Mesenchymal stem cell (in vitro differentiated cells and primary cell): ENCODE measurements around the gene ZNF341.

Experiments
- DNase-seq: peaks from one replicate; pipeline ENCODE4 v3.0.0-alpha.2; 2013
- H2AFZ ChIP-seq: one replicate; pipeline ENCODE4 v1.6.1; 2013; ENCODE audit warnings: low read depth, mild to moderate bottlenecking, control low read depth, inconsistent platforms, low read length, moderate library complexity
- H2AK5ac ChIP-seq: 2 replicates; pipeline ENCODE4 v1.6.1; 2013; ENCODE audit warnings: low read length, moderate library complexity, mild to moderate bottlenecking, inconsistent platforms; ENCODE audit not compliant: severe bottlenecking
- H2BK120ac ChIP-seq: one replicate; pipeline ENCODE4 v1.6.1; 2013; ENCODE audit warnings: low read depth, mild to moderate bottlenecking, inconsistent platforms, low read length, moderate library complexity
- H2BK12ac ChIP-seq, 2 experiments: one replicate each; pipeline ENCODE4 v1.6.1; 2013; ENCODE audit warnings: inconsistent platforms in 2 of 2, low read length in 2 of 2, mild to moderate bottlenecking in 2 of 2, moderate library complexity in 2 of 2, control low read depth in 1 of 2
- H2BK15ac ChIP-seq: one replicate; pipeline ENCODE4 v1.6.1; 2013; ENCODE audit warnings: mild to moderate bottlenecking, low read depth, inconsistent platforms; ENCODE audit not compliant: poor library complexity, severe bottlenecking
- H2BK5ac ChIP-seq: 2 replicates; pipeline ENCODE4 v1.6.1; 2013; ENCODE audit warnings: low read depth, mild to moderate bottlenecking, low read length, control low read depth, inconsistent platforms; ENCODE audit not compliant: poor library complexity, severe bottlenecking
- H3K14ac ChIP-seq, 2 experiments: one replicate each; pipeline ENCODE4 v1.6.1; 2013; ENCODE audit warnings: inconsistent platforms in 2 of 2, low read length in 2 of 2, control low read depth in 1 of 2, mild to moderate bottlenecking in 1 of 2, moderate library complexity in 1 of 2
- H3K18ac ChIP-seq, 2 experiments: one replicate each; pipeline ENCODE4 v1.6.1; 2013; ENCODE audit warnings: inconsistent platforms in 2 of 2, low read length in 2 of 2, control low read depth in 1 of 2, low read depth in 1 of 2, mild to moderate bottlenecking in 1 of 2
- H3K23ac ChIP-seq, 2 experiments: one replicate each; pipeline ENCODE4 v1.6.1; 2013; ENCODE audit warnings: inconsistent platforms in 2 of 2, low read length in 2 of 2, mild to moderate bottlenecking in 2 of 2, moderate library complexity in 2 of 2, control low read depth in 1 of 2
- H3K27ac ChIP-seq: 2 replicates; pipeline ENCODE4 v1.5.1; 2013; ENCODE audit warnings: mild to moderate bottlenecking, moderate library complexity, low read length, control low read depth, inconsistent platforms; ENCODE audit not compliant: poor library complexity, severe bottlenecking
- H3K27me3 ChIP-seq, 2 experiments: 2 replicates each; pipeline versions ENCODE4 v1.6.1 to v1.7.0; 2013; ENCODE audit warnings: low read length in 2 of 2, mild to moderate bottlenecking in 2 of 2, moderate library complexity in 2 of 2, control low read depth in 1 of 2, inconsistent platforms in 1 of 2; ENCODE audit not compliant: control insufficient read depth in 1 of 2, insufficient read depth in 1 of 2
- H3K36me3 ChIP-seq, 2 experiments: 2 replicates each; pipeline versions ENCODE4 v1.6.1 to v1.7.0; 2013; ENCODE audit warnings: low read length in 2 of 2, control low read depth in 1 of 2, inconsistent platforms in 1 of 2, low read depth in 1 of 2, mild to moderate bottlenecking in 1 of 2; ENCODE audit not compliant: insufficient read depth in 2 of 2, control insufficient read depth in 1 of 2
- H3K4ac ChIP-seq, 2 experiments: one replicate each; pipeline ENCODE4 v1.6.1; 2013; ENCODE audit warnings: inconsistent platforms in 2 of 2, low read length in 2 of 2, mild to moderate bottlenecking in 2 of 2, moderate library complexity in 2 of 2, control low read depth in 1 of 2, low read depth in 1 of 2
- H3K4me1 ChIP-seq: 2 replicates; pipeline ENCODE4 v1.6.1; 2013; ENCODE audit warnings: low read depth, low read length, control low read depth; ENCODE audit not compliant: control insufficient read depth, insufficient read depth
- H3K4me2 ChIP-seq: 2 replicates; pipeline ENCODE4 v1.6.1; 2013; ENCODE audit warnings: low read length, mild to moderate bottlenecking, inconsistent platforms; ENCODE audit not compliant: poor library complexity, severe bottlenecking
- H3K4me3 ChIP-seq, 2 experiments: 2 replicates each; pipeline versions ENCODE4 v1.5.1 to v1.7.0; 2013; ENCODE audit warnings: low read length in 2 of 2, mild to moderate bottlenecking in 2 of 2, control low read depth in 1 of 2, low read depth in 1 of 2; ENCODE audit not compliant: insufficient read depth in 1 of 2
- H3K79me1 ChIP-seq: replicated peaks from 2 replicates; pipeline ENCODE4 v1.6.1; 2013; ENCODE audit warnings: mild to moderate bottlenecking, control low read depth, low read length, inconsistent platforms; ENCODE audit not compliant: poor library complexity, severe bottlenecking
- H3K9ac ChIP-seq: 2 replicates; pipeline ENCODE4 v1.7.0; 2013; ENCODE audit warnings: mild to moderate bottlenecking, low read length, moderate library complexity
- H3K9me3 ChIP-seq: 2 replicates; pipeline ENCODE4 v1.7.0; 2013; ENCODE audit warnings: mild to moderate bottlenecking, low read length; ENCODE audit not compliant: control insufficient read depth
- H4K8ac ChIP-seq: one replicate; pipeline ENCODE4 v1.6.1; 2013; ENCODE audit warnings: inconsistent platforms, mild to moderate bottlenecking, low read length, moderate library complexity
- H4K91ac ChIP-seq: one replicate; pipeline ENCODE4 v1.6.1; 2013; ENCODE audit warnings: mild to moderate bottlenecking, low read length, inconsistent platforms
- WGBS: methylation state at CpG from one replicate; pipeline ENCODE4 v1.1.7; 2013; ENCODE audit warnings: mixed read lengths; 5-methylcytosine and 5-hydroxymethylcytosine counted together

Gene ZNF341

DNA sequence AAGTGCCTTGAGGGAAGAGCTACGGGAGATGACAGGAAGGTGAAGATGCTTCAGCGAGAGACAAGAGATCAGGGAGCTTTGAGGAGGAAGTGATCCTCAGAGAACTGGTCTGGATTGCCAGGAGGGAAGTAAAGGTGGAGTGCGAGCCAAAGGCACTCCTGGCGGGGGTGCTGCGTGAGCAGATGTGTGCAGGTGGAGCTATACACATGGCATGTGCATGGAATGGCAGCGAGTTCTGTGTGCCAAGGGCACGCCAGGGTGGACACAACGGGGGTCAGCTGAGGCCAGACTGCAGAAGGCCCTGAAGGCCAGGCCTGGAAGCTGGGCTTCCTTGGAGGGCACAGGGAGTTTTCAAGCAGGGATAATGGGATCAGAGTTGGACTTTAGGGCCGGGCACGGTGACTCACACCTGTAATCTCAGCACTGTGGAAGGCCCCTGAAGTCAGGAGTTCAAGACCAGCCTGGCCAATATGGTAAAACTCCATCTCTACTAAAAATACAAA, 17.9 kb upstream of the ZNF341 start:
- no peak overlapping the region for H3K23ac ChIP-seq
- H3K27me3 ChIP-seq, result no peaks in the 10 kb centered on the region
- no peak overlapping the region for H4K8ac ChIP-seq
- H2AFZ ChIP-seq, result no peak overlapping the region
- no peak overlapping the region for H4K91ac ChIP-seq
- no peaks in the 10 kb centered on the region for H3K4me1 ChIP-seq
- DNase-seq, result no peak
- no peak overlapping the region for H2BK120ac ChIP-seq
- peaks cover 14 to 40% of the 10 kb centered on the region in 2 experiments for H3K36me3 ChIP-seq
- peak overlapping the region in 1 of 2 experiments; percentile 48 for H3K14ac ChIP-seq
- H3K4me2 ChIP-seq, result no peak overlapping the region
- H2BK12ac ChIP-seq, result no peak overlapping the region
- no peak overlapping the region for H3K27ac ChIP-seq
- no peak overlapping the region for H2AK5ac ChIP-seq
- no peak overlapping the region for H3K4me3 ChIP-seq
- no peak overlapping the region for H2BK5ac ChIP-seq
- no peak overlapping the region for H3K4ac ChIP-seq
- no peak overlapping the region for H3K9ac ChIP-seq
- WGBS, result 93% methylated on average over 10 of the region's 10 CpGs
- H3K9me3 ChIP-seq, result no peaks in the 10 kb centered on the region
- H3K79me1 ChIP-seq, result peaks cover 2% of the 10 kb centered on the region
- H2BK15ac ChIP-seq, result no peak overlapping the region
- H3K18ac ChIP-seq, result peak overlapping the region in 1 of 2 experiments; percentile 48

DNA sequence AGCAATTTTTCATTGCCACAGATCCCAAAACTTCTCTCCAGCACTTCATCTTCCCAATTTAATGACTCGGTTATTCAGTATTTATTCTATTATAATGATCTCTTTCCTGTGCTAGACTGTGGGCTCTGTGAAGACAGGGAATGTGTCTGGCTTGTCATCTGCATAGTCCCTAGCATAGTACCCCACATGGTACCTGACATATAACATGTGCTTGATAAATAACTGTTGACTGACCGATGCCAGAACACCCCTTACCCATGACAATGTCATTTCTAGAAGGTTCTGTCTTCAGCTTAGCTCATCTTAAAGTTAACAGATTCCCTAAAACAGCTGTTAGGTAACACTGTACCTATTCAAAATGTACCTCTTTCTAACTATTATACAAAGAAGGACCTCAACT, 15.3 kb upstream of the ZNF341 start:
- H4K8ac ChIP-seq, result no peak overlapping the region
- no peak overlapping the region for H2BK12ac ChIP-seq

DNA sequence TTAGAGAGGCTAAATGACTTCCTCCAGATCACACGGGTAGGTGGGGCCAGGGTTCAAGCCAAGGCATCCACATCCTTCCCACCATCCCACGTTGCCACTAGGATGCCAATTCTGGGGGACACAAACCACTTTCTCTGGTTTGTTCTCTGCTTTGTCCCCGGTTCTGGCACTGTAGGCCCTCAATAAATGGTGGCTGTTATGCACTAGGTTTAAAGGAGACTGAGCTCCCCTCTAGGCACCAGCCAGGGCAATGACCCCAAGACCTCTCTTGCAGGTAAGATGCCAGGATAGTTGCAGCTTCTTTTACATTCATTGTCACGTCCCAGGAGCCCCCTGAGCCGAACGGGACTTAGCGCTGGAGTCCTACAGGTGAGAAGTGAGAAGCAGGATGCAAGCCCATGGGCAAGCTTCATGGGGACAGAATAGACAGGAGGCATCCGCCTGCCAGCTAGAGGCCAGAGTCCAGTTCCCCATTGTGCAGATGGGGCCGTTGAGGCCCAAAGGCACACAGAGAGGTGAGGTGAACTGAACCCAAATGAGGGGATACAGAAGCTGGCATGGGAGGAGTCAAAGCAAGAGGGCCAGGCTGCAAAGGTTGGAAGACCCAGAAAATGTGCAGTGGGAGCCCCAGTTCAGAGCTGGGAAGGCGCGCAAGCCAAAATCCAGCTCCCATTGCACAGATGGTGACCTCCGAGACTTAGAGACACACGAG, 12.4 kb upstream of the ZNF341 start:
- peak overlapping the region; percentile 68 to 85 for H3K4me3 ChIP-seq
- H2BK12ac ChIP-seq, result peak overlapping the region in 1 of 2 experiments; percentile 38
- 89% methylated on average over 13 of the region's 13 CpGs for WGBS
- no peaks in the 10 kb centered on the region for H3K27me3 ChIP-seq
- H4K8ac ChIP-seq, result peak overlapping the region; percentile 53
- no peak overlapping the region for H3K27ac ChIP-seq
- no peak overlapping the region for H3K23ac ChIP-seq
- H2BK15ac ChIP-seq, result no peak overlapping the region
- no peak for DNase-seq
- H3K4ac ChIP-seq, result no peak overlapping the region
- H4K91ac ChIP-seq, result no peak overlapping the region
- no peak overlapping the region for H2AK5ac ChIP-seq
- H3K18ac ChIP-seq, result peak overlapping the region in 1 of 2 experiments; percentile 3
- peaks cover 0 to 5% of the 10 kb centered on the region in 2 experiments for H3K36me3 ChIP-seq
- no peak overlapping the region for H2BK5ac ChIP-seq
- no peaks in the 10 kb centered on the region for H3K9me3 ChIP-seq
- H2AFZ ChIP-seq, result no peak overlapping the region
- peaks cover 4% of the 10 kb centered on the region for H3K4me1 ChIP-seq
- H3K14ac ChIP-seq, result no peak overlapping the region
- H3K4me2 ChIP-seq, result peak overlapping the region; percentile 61
- peaks cover 2% of the 10 kb centered on the region for H3K79me1 ChIP-seq
- no peak overlapping the region for H2BK120ac ChIP-seq
- H3K9ac ChIP-seq, result peak overlapping the region; percentile 86

More for the DNA sequence above, 15.3 kb upstream of the ZNF341 start:
- Histone ChIP-seq H3K4me1 (peaks cover 4% of the 10 kb centered on the region), H2BK5ac (no peak overlapping the region), H3K4me2 (no peak overlapping the region), H3K27ac (no peak overlapping the region), H2AK5ac (no peak overlapping the region), H3K4ac (no peak overlapping the region), H4K91ac (no peak overlapping the region), H3K9ac (no peak overlapping the region), H3K18ac (no peak overlapping the region), H3K27me3 (no peaks in the 10 kb centered on the region), H2BK120ac (no peak overlapping the region), H3K14ac (no peak overlapping the region), H2BK15ac (no peak overlapping the region), H3K36me3 (peaks cover 5 to 29% of the 10 kb centered on the region in 2 experiments), H3K9me3 (no peaks in the 10 kb centered on the region), H3K79me1 (peaks cover 2% of the 10 kb centered on the region), H3K23ac (no peak overlapping the region), H3K4me3 (no peak overlapping the region), H2AFZ (no peak overlapping the region)
- 80% methylated on average over 2 of the region's 2 CpGs for WGBS
- DNase-seq, result no peak

DNA sequence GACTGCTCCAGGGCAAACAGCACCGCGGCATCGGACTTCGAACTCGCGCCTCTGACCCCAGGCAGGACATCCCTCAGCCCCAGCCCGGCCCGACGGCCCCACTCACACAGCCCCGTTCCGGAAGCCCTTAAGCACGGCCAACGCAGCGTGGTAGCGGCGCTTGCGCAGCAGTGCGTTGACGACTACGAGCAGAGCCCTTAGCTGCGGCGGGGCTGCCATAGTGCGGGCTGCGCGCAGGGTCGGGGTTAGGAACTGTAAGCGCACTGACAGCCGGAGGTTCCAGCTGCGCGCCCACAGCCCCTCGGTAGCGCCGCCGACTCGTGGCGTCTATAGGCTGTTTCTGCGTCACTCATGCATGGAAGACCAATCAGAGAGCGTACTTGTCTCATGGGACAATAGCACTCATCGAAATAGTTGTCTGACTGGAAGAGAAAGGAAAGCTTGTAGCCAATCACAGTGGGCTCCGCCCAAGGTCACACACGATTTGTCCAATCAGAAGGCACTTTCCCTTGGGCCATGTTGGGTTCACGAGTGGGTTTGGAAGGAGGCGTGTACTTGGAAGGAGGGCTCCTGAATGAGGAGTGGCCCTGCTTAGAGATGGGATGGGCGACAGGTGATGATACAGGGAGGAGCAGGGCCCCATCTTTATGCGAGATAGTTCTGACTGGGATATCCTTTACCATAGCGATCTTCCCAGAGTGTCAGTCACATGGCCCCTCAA, 11.6 kb upstream of the ZNF341 start, which contains the start of gene PXMP4:
TSS of gene PXMP4 (minus strand) at position 322 of the 721 bp plus-strand sequence. CDS start at position 219, 103 bp downstream.
- H2BK5ac ChIP-seq, result no peak within 1 kb of the TSS
- peak within 1 kb of the TSS in 1 of 2 experiments; percentile 38 for H2BK12ac ChIP-seq
- no peaks in the 10 kb centered on the region for H3K27me3 ChIP-seq
- H3K23ac ChIP-seq, result peak within 1 kb of the TSS in 1 of 2 experiments; percentile 35
- peak within 1 kb of the TSS; percentile 53 for H4K8ac ChIP-seq
- H2AFZ ChIP-seq, result peak within 1 kb of the TSS; percentile 62
- H2BK120ac ChIP-seq, result no peak within 1 kb of the TSS
- WGBS, result 58% methylated on average over 46 of the region's 46 CpGs
- H3K14ac ChIP-seq, result no peak within 1 kb of the TSS
- H3K4me3 ChIP-seq, result peak within 1 kb of the TSS; percentile 68 to 85
- peak within 1 kb of the TSS; percentile 86 for H3K9ac ChIP-seq
- H3K36me3 ChIP-seq, result no peaks in the 10 kb centered on the region
- H3K4me2 ChIP-seq, result peak within 1 kb of the TSS; percentile 61
- peaks cover 4% of the 10 kb centered on the region for H3K4me1 ChIP-seq
- peak; percentile 93 for DNase-seq
- peak within 1 kb of the TSS in 1 of 2 experiments; percentile 3 for H3K18ac ChIP-seq
- no peak within 1 kb of the TSS for H3K4ac ChIP-seq
- H4K91ac ChIP-seq, result peak within 1 kb of the TSS; percentile 14
- H2AK5ac ChIP-seq, result no peak within 1 kb of the TSS
- H3K27ac ChIP-seq, result no peak within 1 kb of the TSS
- peaks cover 2% of the 10 kb centered on the region for H3K79me1 ChIP-seq
- H3K9me3 ChIP-seq, result no peaks in the 10 kb centered on the region
- no peak within 1 kb of the TSS for H2BK15ac ChIP-seq
